Measurements from ENCODE around the gene BTAF1. TPM values are rescaled to one million over a fixed set of nuclear protein-coding genes. Genes with fewer than 3 reads are reported as not detected.

The BTAF1 gene
- total RNA-seq, 1 experiment from 2014 or later: 49.6 TPM

DNA sequence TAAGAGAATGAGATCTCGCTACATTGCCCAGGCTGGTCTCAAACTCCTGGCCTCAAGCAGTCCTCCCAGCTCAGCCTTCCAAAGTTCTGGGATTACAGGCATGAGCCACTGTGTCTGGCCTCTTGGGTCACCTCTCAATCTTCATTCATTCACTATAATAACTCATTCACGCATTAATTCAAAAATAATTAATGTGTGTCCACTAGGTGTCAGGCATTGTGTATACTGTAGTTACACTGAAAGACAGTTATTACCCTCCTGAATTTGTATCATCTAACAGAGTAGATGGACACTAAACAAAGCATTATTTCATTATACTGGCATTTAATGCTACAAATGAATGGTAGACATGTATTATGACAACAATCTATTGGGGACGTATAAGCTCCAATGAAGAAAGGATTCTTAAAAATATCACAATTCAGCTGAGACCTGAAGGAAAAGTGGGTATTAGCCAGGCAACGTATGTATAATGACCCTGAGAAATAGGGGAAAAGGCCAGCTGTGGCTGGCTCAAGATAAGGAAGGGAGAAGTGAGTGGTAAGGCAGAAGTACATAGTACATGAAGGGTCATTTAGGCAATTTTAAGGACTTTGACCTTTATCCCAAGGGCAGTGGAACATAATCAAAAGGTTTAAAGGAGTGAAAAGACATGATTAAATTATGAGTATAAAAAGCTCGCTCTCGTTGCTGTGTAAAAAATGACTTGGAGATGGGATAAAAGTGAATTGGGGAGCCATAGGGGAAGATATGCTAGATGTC lies 150.7 kb downstream of the BTAF1 start:
- no peak overlapping the region for H3K27ac Mint-ChIP-seq
- CTCF ChIA-PET: no interaction called here

More for the DNA sequence above, 150.7 kb downstream of the BTAF1 start:
- no peaks in the 10 kb centered on the region for H3K36me3 Mint-ChIP-seq
- no peak for DNase-seq (ENCODE audit: low spot score)
- no peak for TF ChIP-seq PRRX2 (CRISPR knock-in tag; IDR thresholded peaks at IDR 0.05)
- TF ChIP-seq, protein P1, sequence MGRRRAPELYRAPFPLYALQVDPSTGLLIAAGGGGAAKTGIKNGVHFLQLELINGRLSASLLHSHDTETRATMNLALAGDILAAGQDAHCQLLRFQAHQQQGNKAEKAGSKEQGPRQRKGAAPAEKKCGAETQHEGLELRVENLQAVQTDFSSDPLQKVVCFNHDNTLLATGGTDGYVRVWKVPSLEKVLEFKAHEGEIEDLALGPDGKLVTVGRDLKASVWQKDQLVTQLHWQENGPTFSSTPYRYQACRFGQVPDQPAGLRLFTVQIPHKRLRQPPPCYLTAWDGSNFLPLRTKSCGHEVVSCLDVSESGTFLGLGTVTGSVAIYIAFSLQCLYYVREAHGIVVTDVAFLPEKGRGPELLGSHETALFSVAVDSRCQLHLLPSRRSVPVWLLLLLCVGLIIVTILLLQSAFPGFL (CRISPR knock-in tag; IDR thresholded peaks at IDR 0.05; ENCODE audit: borderline replicate concordance): no peak
- no peak for TF ChIP-seq MXD4 (CRISPR knock-in tag; IDR thresholded peaks at IDR 0.05; ENCODE audit: borderline replicate concordance)
- TF ChIP-seq NR2C2 (CRISPR knock-in tag; IDR thresholded peaks at IDR 0.05): no peak
- TF ChIP-seq ZNF423 (CRISPR knock-in tag; IDR thresholded peaks at IDR 0.05): no peak
- no peak for TF ChIP-seq ZNF317 (CRISPR knock-in tag; IDR thresholded peaks at IDR 0.05; ENCODE audit: borderline replicate concordance, low read depth)
- TF ChIP-seq, protein P2, sequence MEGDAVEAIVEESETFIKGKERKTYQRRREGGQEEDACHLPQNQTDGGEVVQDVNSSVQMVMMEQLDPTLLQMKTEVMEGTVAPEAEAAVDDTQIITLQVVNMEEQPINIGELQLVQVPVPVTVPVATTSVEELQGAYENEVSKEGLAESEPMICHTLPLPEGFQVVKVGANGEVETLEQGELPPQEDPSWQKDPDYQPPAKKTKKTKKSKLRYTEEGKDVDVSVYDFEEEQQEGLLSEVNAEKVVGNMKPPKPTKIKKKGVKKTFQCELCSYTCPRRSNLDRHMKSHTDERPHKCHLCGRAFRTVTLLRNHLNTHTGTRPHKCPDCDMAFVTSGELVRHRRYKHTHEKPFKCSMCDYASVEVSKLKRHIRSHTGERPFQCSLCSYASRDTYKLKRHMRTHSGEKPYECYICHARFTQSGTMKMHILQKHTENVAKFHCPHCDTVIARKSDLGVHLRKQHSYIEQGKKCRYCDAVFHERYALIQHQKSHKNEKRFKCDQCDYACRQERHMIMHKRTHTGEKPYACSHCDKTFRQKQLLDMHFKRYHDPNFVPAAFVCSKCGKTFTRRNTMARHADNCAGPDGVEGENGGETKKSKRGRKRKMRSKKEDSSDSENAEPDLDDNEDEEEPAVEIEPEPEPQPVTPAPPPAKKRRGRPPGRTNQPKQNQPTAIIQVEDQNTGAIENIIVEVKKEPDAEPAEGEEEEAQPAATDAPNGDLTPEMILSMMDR (IDR thresholded peaks at IDR 0.05): no peak
- TF ChIP-seq SMAD4 (CRISPR knock-in tag; IDR thresholded peaks at IDR 0.05): no peak
- no peak for TF ChIP-seq FOXP1 (CRISPR knock-in tag; IDR thresholded peaks at IDR 0.05; ENCODE audit: borderline replicate concordance)
- TF ChIP-seq, protein P3, sequence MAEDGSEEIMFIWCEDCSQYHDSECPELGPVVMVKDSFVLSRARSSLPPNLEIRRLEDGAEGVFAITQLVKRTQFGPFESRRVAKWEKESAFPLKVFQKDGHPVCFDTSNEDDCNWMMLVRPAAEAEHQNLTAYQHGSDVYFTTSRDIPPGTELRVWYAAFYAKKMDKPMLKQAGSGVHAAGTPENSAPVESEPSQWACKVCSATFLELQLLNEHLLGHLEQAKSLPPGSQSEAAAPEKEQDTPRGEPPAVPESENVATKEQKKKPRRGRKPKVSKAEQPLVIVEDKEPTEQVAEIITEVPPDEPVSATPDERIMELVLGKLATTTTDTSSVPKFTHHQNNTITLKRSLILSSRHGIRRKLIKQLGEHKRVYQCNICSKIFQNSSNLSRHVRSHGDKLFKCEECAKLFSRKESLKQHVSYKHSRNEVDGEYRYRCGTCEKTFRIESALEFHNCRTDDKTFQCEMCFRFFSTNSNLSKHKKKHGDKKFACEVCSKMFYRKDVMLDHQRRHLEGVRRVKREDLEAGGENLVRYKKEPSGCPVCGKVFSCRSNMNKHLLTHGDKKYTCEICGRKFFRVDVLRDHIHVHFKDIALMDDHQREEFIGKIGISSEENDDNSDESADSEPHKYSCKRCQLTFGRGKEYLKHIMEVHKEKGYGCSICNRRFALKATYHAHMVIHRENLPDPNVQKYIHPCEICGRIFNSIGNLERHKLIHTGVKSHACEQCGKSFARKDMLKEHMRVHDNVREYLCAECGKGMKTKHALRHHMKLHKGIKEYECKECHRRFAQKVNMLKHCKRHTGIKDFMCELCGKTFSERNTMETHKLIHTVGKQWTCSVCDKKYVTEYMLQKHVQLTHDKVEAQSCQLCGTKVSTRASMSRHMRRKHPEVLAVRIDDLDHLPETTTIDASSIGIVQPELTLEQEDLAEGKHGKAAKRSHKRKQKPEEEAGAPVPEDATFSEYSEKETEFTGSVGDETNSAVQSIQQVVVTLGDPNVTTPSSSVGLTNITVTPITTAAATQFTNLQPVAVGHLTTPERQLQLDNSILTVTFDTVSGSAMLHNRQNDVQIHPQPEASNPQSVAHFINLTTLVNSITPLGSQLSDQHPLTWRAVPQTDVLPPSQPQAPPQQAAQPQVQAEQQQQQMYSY (CRISPR knock-in tag; IDR thresholded peaks at IDR 0.05): no peak
- TF ChIP-seq NR1H2 (CRISPR knock-in tag; IDR thresholded peaks at IDR 0.05): no peak
- TF ChIP-seq, protein P4, sequence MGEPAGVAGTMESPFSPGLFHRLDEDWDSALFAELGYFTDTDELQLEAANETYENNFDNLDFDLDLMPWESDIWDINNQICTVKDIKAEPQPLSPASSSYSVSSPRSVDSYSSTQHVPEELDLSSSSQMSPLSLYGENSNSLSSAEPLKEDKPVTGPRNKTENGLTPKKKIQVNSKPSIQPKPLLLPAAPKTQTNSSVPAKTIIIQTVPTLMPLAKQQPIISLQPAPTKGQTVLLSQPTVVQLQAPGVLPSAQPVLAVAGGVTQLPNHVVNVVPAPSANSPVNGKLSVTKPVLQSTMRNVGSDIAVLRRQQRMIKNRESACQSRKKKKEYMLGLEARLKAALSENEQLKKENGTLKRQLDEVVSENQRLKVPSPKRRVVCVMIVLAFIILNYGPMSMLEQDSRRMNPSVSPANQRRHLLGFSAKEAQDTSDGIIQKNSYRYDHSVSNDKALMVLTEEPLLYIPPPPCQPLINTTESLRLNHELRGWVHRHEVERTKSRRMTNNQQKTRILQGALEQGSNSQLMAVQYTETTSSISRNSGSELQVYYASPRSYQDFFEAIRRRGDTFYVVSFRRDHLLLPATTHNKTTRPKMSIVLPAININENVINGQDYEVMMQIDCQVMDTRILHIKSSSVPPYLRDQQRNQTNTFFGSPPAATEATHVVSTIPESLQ (CRISPR knock-in tag; IDR thresholded peaks at IDR 0.05): no peak
- TF ChIP-seq, protein P5, sequence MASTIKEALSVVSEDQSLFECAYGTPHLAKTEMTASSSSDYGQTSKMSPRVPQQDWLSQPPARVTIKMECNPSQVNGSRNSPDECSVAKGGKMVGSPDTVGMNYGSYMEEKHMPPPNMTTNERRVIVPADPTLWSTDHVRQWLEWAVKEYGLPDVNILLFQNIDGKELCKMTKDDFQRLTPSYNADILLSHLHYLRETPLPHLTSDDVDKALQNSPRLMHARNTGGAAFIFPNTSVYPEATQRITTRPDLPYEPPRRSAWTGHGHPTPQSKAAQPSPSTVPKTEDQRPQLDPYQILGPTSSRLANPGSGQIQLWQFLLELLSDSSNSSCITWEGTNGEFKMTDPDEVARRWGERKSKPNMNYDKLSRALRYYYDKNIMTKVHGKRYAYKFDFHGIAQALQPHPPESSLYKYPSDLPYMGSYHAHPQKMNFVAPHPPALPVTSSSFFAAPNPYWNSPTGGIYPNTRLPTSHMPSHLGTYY (CRISPR knock-in tag; IDR thresholded peaks at IDR 0.05): no peak
- TF ChIP-seq, protein P6, sequence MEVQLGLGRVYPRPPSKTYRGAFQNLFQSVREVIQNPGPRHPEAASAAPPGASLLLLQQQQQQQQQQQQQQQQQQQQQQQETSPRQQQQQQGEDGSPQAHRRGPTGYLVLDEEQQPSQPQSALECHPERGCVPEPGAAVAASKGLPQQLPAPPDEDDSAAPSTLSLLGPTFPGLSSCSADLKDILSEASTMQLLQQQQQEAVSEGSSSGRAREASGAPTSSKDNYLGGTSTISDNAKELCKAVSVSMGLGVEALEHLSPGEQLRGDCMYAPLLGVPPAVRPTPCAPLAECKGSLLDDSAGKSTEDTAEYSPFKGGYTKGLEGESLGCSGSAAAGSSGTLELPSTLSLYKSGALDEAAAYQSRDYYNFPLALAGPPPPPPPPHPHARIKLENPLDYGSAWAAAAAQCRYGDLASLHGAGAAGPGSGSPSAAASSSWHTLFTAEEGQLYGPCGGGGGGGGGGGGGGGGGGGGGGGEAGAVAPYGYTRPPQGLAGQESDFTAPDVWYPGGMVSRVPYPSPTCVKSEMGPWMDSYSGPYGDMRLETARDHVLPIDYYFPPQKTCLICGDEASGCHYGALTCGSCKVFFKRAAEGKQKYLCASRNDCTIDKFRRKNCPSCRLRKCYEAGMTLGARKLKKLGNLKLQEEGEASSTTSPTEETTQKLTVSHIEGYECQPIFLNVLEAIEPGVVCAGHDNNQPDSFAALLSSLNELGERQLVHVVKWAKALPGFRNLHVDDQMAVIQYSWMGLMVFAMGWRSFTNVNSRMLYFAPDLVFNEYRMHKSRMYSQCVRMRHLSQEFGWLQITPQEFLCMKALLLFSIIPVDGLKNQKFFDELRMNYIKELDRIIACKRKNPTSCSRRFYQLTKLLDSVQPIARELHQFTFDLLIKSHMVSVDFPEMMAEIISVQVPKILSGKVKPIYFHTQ (CRISPR knock-in tag; IDR thresholded peaks at IDR 0.05): no peak
- no peak for TF ChIP-seq TEAD4 (CRISPR knock-in tag; IDR thresholded peaks at IDR 0.05)
- H3K4me3 Mint-ChIP-seq: no peak overlapping the region
- H3K9me3 Mint-ChIP-seq: no peaks in the 10 kb centered on the region
- H3K27me3 Mint-ChIP-seq (ENCODE audit: low read depth): no peaks in the 10 kb centered on the region
- peaks cover 16% of the 10 kb centered on the region for H3K4me1 Mint-ChIP-seq
- POLR2A ChIA-PET: no interaction called here
- ATAC-seq: no peak
